ENCODE data around the gene SPIRE2. TPM values are rescaled to one million over a fixed set of nuclear protein-coding genes. Genes with fewer than 3 reads are reported as not detected.

The SPIRE2 gene, protein sequence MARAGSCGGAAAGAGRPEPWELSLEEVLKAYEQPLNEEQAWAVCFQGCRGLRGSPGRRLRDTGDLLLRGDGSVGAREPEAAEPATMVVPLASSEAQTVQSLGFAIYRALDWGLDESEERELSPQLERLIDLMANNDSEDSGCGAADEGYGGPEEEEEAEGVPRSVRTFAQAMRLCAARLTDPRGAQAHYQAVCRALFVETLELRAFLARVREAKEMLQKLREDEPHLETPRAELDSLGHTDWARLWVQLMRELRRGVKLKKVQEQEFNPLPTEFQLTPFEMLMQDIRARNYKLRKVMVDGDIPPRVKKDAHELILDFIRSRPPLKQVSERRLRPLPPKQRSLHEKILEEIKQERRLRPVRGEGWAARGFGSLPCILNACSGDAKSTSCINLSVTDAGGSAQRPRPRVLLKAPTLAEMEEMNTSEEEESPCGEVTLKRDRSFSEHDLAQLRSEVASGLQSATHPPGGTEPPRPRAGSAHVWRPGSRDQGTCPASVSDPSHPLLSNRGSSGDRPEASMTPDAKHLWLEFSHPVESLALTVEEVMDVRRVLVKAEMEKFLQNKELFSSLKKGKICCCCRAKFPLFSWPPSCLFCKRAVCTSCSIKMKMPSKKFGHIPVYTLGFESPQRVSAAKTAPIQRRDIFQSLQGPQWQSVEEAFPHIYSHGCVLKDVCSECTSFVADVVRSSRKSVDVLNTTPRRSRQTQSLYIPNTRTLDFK
- 1 to 10 TPM; 1.1 to 5.1 (median 3.0) TPM for total RNA-seq

DNA sequence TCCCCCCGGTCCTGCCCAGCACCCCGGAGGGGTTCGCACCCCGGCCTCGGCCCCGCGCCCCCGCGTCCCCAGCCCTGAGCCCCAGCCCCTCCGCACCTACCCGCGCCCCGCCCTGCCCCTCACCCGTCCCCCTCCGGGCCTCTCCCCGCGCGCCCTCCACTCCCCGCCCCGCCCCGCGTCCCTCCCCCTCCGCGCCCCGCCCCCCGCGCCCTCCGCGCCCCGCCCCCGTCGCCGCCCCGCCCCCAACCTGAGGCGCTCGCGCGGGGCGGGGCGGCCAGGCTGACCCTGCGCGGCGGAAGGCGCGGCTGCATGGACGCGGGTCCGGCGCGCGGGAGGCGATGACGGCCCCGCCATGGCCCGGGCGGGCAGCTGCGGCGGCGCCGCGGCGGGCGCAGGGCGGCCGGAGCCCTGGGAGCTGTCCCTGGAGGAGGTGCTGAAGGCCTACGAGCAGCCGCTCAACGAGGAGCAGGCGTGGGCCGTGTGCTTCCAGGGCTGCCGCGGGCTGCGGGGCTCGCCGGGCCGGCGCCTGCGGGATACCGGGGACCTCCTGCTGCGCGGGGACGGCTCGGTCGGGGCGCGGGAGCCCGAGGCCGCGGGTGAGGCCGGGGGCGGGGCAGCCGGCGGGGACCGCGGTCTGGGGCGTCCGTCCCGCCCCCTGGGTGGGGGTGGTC lies at the start of gene SPIRE2:
SPIRE2 (plus strand) TSS at position 277 of the 671 bp plus-strand sequence; CDS start at position 353, 76 bp downstream.
- TF ChIP-seq, protein P1, sequence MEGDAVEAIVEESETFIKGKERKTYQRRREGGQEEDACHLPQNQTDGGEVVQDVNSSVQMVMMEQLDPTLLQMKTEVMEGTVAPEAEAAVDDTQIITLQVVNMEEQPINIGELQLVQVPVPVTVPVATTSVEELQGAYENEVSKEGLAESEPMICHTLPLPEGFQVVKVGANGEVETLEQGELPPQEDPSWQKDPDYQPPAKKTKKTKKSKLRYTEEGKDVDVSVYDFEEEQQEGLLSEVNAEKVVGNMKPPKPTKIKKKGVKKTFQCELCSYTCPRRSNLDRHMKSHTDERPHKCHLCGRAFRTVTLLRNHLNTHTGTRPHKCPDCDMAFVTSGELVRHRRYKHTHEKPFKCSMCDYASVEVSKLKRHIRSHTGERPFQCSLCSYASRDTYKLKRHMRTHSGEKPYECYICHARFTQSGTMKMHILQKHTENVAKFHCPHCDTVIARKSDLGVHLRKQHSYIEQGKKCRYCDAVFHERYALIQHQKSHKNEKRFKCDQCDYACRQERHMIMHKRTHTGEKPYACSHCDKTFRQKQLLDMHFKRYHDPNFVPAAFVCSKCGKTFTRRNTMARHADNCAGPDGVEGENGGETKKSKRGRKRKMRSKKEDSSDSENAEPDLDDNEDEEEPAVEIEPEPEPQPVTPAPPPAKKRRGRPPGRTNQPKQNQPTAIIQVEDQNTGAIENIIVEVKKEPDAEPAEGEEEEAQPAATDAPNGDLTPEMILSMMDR (IDR thresholded peaks at IDR 0.05; ENCODE audit: low read depth) = no peak

DNA sequence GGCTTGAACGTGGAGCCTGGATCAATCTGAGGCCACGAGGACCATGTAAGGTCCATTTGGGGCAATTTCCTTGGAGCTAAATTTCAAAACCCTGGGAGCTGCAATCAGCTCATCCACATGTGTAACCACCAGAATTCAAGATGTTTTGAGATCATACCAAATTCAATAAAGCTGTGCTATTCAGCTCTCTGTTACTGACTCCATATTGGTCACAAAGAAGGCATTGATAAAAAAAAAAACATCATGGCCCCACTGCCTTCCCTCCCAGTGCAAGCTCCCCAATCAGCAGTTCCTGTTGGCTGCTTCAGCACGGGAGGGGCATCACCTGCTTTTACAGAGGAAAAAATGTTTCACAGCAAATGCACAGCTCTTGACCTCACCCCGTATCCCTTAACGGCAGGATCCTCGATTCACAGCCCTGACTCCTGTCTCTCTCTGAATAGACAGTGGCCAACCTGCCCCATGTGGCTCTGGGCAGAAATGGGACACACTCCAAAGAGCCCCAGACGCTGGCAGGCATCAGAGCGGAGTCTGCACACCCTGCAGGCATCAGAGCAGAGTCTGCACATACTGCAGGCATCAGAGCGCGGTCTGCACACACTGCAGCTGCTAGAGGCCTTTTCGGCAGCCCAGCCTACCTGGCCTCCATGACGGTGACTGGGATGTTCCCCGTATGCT lies 48.9 kb upstream of the SPIRE2 start:
- TF ChIP-seq, protein P1 (IDR thresholded peaks at IDR 0.05; ENCODE audit: low read depth) = no peak

DNA sequence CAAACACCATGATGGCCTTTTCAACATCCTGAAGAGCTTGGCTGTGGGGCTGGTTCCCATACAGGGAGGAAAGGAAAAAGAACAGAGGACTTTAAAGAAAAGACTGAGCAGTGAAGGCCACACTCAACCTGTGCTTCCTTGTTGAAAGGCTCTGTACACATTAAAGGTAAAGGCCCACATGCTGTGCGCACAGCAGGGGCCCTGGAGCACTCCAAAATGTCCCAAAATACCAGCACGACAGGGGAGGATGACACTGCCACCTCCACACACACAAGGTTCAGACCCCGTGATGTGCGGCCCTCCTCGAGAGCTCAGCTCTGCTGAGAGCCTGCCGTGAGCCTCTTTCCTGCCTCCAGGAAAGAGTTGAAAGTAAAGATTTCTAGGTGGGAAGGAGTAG lies 48.4 kb upstream of the SPIRE2 start:
- TF ChIP-seq, protein P1 (IDR thresholded peaks at IDR 0.05; ENCODE audit: low read depth) = no peak

DNA sequence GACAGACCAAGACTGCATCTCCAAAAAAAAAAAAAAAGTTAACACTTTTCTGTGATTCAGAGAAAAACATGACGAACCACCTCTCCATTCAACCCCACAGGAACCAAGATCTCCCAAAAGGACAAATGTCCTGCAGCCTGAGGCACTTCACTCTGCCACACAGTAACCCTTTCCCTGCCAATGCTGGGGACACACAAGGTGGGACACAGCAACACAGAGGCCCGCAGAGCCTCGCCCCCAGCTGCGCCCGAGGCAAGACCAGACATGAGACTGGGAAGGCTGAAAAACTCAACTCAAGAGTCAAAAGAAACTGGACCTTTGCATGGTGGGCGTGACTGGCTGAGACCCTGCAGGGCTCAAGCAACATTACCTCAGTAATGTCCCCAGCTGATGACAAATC lies 45.8 kb upstream of the SPIRE2 start:
- TF ChIP-seq, protein P1 (IDR thresholded peaks at IDR 0.05; ENCODE audit: low read depth) = no peak

DNA sequence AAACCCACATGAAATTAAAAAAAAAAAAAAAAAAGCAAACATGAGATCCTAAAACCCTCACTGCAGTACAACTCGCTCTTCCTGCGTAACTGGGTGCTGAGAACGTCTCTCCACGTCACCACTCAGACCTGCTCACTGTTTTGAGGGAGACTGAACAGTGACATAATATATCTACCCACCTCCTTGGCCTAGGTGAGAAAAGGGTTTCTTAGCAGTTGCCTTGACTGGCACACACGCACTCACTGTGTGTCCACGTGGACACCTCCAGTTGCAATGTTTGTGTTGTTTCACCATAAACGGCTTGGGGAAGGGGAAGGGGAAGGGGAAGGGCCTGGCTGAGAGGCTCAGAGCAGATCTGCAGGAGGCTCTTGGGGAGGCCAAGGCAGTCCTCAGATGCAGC lies 43.9 kb upstream of the SPIRE2 start:
- TF ChIP-seq, protein P1 (IDR thresholded peaks at IDR 0.05; ENCODE audit: low read depth) = no peak

DNA sequence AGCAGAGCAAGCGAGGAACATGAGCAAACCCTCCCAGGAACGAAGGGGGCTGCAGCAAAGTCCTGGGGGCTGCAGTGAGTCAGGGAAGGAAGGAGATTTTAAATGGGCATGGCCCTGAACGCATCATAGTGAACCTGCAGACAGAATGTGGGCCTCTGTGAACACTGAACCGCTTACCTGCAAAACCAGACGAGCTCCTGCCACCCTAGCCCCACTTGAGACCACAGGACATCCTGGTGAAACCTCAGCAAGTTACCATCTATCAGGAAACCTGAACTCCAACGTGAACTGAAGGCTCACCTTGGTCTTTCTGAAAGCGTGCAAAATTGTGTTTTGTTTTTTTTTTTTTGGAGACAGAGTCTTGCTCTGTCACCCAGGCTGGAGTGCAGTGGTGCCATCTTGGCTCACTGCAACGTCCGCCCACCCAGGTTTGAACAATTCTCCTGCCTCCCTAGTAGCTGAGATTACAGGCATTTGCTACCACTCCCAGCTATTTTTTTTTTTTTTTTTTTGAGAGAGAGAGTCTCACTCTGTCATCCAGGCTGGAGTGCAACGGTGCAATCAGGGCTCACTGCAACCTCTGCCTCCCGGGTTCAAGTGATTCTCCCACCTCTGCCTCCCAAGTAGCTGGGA lies 42.6 kb upstream of the SPIRE2 start:
- TF ChIP-seq, protein P1 (IDR thresholded peaks at IDR 0.05; ENCODE audit: low read depth) = no peak
